Kasumi-1 (cell line): ENCODE measurements around the gene SHISA4.
"Not testable (repeated sequence)": the region's sequence is repeated elsewhere in the genome, so short reads cannot be mapped to it uniquely, and the experiment has no call there.

ENCODE experiments used
- DNase-seq, 2 experiments: peaks; one replicate each; lab custom pipeline; 2025; lab: John Stamatoyannopoulos, UW

The SHISA4 gene

GRCh38 chr1:201888282-201889089, at the start of gene SHISA4:
SHISA4 (plus strand) TSS chr1:201888898; CDS start chr1:201888995, 97 bp downstream.
- DNase-seq, result no peak

GRCh38 chr1:201839089-201839488, 49.6 kb upstream of the SHISA4 start:
- DNase-seq, result not testable (repeated sequence)

- no peak for DNase-seq
Observed at GRCh38 chr1:201840055-201840454, 48.6 kb upstream of the SHISA4 start.

GRCh38 chr1:201840490-201840889, 48.2 kb upstream of the SHISA4 start:
- no peak for DNase-seq

GRCh38 chr1:201841265-201841912, 47.3 kb upstream of the SHISA4 start:
- DNase-seq, result peak; percentile 17 to 47

- peak; percentile 43 to 56 for DNase-seq
Observed at GRCh38 chr1:201842472-201843027, 46.1 kb upstream of the SHISA4 start.

- DNase-seq, result peak in 1 of 2 experiments; percentile 4
Observed at GRCh38 chr1:201845331-201846083, 43.2 kb upstream of the SHISA4 start.

GRCh38 chr1:201847150-201847549, 41.5 kb upstream of the SHISA4 start:
- DNase-seq, result no peak

GRCh38 chr1:201848230-201848629, 40.5 kb upstream of the SHISA4 start:
- no peak for DNase-seq

- no peak for DNase-seq
Observed at GRCh38 chr1:201849372-201850052, 39.2 kb upstream of the SHISA4 start.

GRCh38 chr1:201850053-201850397, 38.7 kb upstream of the SHISA4 start:
- DNase-seq, result no peak

GRCh38 chr1:201851949-201852348, 36.7 kb upstream of the SHISA4 start:
- DNase-seq, result no peak

GRCh38 chr1:201856722-201857121, 32.0 kb upstream of the SHISA4 start:
- DNase-seq, result not testable (repeated sequence)

- DNase-seq, result no peak
Observed at GRCh38 chr1:201859424-201859823, 29.3 kb upstream of the SHISA4 start.

- DNase-seq, result no peak
Observed at GRCh38 chr1:201861448-201861847, 27.2 kb upstream of the SHISA4 start.

GRCh38 chr1:201870397-201870796, 18.3 kb upstream of the SHISA4 start:
- DNase-seq, result no peak

GRCh38 chr1:201874672-201875071, 14.0 kb upstream of the SHISA4 start:
- no peak for DNase-seq

- DNase-seq, result peak; percentile 38 to 54
Observed at GRCh38 chr1:201876148-201876818, 12.4 kb upstream of the SHISA4 start.

- DNase-seq, result peak; percentile 65 to 75
Observed at GRCh38 chr1:201877877-201878401, 10.8 kb upstream of the SHISA4 start.

- DNase-seq, result peak; percentile 46 to 52
Observed at GRCh38 chr1:201880928-201881571, 7.6 kb upstream of the SHISA4 start.
